ENCODE data around the gene DNAJB9.

The DNAJB9 gene

GRCh38 chr7:108570146-108570755 lies 577 bp downstream of the DNAJB9 start:
- peak; percentile 51 for DNase-seq

GRCh38 chr7:108572480-108572879 lies 2.8 kb downstream of the DNAJB9 start:
- no peak for DNase-seq

GRCh38 chr7:108575156-108575555 lies 5.5 kb downstream of the DNAJB9 start:
- no peak for DNase-seq

GRCh38 chr7:108576116-108576515 lies 6.4 kb downstream of the DNAJB9 start:
- DNase-seq: no peak

- DNase-seq: no peak
Measured at GRCh38 chr7:108578937-108579336, 9.3 kb downstream of the DNAJB9 start.

GRCh38 chr7:108580298-108580697 lies 10.6 kb downstream of the DNAJB9 start:
- DNase-seq: no peak

GRCh38 chr7:108581655-108582491 lies 12.2 kb downstream of the DNAJB9 start:
- no peak for DNase-seq

GRCh38 chr7:108584211-108584610 lies 14.5 kb downstream of the DNAJB9 start:
- DNase-seq: no peak

GRCh38 chr7:108585843-108586242 lies 16.2 kb downstream of the DNAJB9 start:
- no peak for DNase-seq

- no peak for DNase-seq
Measured at GRCh38 chr7:108586274-108586710, 16.6 kb downstream of the DNAJB9 start.

GRCh38 chr7:108589199-108589598 lies 19.5 kb downstream of the DNAJB9 start:
- no peak for DNase-seq

- DNase-seq: no peak
Measured at GRCh38 chr7:108589874-108590273, 20.2 kb downstream of the DNAJB9 start.

GRCh38 chr7:108590606-108591005 lies 20.9 kb downstream of the DNAJB9 start:
- DNase-seq: no peak

- no peak for DNase-seq
Measured at GRCh38 chr7:108592646-108593201, 23.1 kb downstream of the DNAJB9 start.

GRCh38 chr7:108596560-108596959 lies 26.9 kb downstream of the DNAJB9 start:
- DNase-seq: no peak

GRCh38 chr7:108598153-108598552 lies 28.5 kb downstream of the DNAJB9 start:
- DNase-seq: no peak

GRCh38 chr7:108598914-108599580 lies 29.4 kb downstream of the DNAJB9 start:
- DNase-seq: no peak

GRCh38 chr7:108600399-108600798 lies 30.7 kb downstream of the DNAJB9 start:
- no peak for DNase-seq

- DNase-seq: no peak
Measured at GRCh38 chr7:108603656-108604306, 34.1 kb downstream of the DNAJB9 start.

GRCh38 chr7:108604307-108605077 lies 34.8 kb downstream of the DNAJB9 start:
- DNase-seq: no peak

GRCh38 chr7:108605559-108606201 lies 36.0 kb downstream of the DNAJB9 start:
- DNase-seq: no peak

- DNase-seq: no peak
Measured at GRCh38 chr7:108609643-108610042, 40.0 kb downstream of the DNAJB9 start.
